WTC11 (cell line): ENCODE measurements around the gene RAB11FIP5.

ENCODE experiments used
- CTCF ChIP-seq: fragments of 200-600 bp; IDR thresholded peaks from 2 replicates; pipeline ENCODE4 v1.8.0; 2022; ENCODE audit warnings: antibody characterized with exemption
- FOXP4 ChIP-seq: sonication (generic); formaldehyde crosslinking; IDR thresholded peaks from 2 replicates; pipeline ENCODE4 v1.8.0; 2022; ENCODE audit warnings: mild to moderate bottlenecking, missing genetic modification reagents
- NR2C2 ChIP-seq: sonication (generic); formaldehyde crosslinking; IDR thresholded peaks from 2 replicates; pipeline ENCODE4 v1.8.0; 2022; ENCODE audit warnings: mild to moderate bottlenecking, missing genetic modification reagents
- PRDM15 ChIP-seq: sonication (generic); formaldehyde crosslinking; IDR thresholded peaks from 2 replicates; pipeline ENCODE4 v1.8.0; 2022; ENCODE audit warnings: missing genetic modification reagents
- ZNF423 ChIP-seq: fragments of 250-450 bp; sonication (Bioruptor Pico); IDR thresholded peaks from 2 replicates; pipeline ENCODE4 v2.1.2; 2022; ENCODE audit warnings: mild to moderate bottlenecking, moderate library complexity
- ZNF512 ChIP-seq: sonication (generic); formaldehyde crosslinking; IDR thresholded peaks from 2 replicates; pipeline ENCODE4 v1.8.1; 2022; ENCODE audit warnings: missing genetic modification reagents, borderline replicate concordance
- TF ChIP-seq, protein P1 (sequence below): sonication (generic); formaldehyde crosslinking; IDR thresholded peaks from 2 replicates; pipeline ENCODE4 v1.8.1; 2022; ENCODE audit warnings: mild to moderate bottlenecking, moderate library complexity, missing genetic modification reagents

DNA sequence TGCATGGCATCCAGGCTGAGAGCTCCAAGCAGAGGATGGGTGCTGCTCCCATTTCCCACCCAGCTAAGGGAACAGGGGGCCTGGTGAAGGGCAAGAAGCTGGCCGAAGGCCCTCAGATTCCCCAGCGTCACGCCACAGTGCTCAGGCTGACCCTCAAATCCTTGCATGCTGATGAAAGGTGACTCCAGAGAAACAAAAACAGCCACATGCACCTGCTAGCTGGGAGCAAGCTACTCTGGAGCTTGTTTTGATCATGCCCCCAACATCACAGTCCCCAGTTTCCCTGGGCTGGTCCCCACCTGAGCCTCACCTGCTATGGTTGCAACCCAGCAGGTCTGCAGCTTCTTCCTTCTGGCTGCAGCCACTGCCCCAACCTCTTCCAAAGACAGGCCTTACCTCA is 13.3 kb downstream of the RAB11FIP5 start:
- TF ChIP-seq NR2C2 (CRISPR knock-in tag) (no peak), FOXP4 (no peak), ZNF512 (CRISPR knock-in tag) (no peak), CTCF (no peak), ZNF423 (CRISPR knock-in tag) (no peak), PRDM15 (CRISPR knock-in tag) (no peak)
- TF ChIP-seq, protein P1, sequence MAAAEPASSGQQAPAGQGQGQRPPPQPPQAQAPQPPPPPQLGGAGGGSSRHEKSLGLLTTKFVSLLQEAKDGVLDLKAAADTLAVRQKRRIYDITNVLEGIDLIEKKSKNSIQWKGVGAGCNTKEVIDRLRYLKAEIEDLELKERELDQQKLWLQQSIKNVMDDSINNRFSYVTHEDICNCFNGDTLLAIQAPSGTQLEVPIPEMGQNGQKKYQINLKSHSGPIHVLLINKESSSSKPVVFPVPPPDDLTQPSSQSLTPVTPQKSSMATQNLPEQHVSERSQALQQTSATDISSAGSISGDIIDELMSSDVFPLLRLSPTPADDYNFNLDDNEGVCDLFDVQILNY, result no peak
